K562 (cell line): Measurements from ENCODE around the gene LYRM1. TPM values are rescaled to one million over a fixed set of nuclear protein-coding genes. Genes with fewer than 3 reads are reported as not detected.

ENCODE experiments used
- ATF7 ChIP-seq: fragments of 450-650 bp; IDR thresholded peaks from 2 replicates; pipeline ENCODE4 v1.7.1; 2014; ENCODE audit warnings: mild to moderate bottlenecking, moderate library complexity
- BCOR ChIP-seq: fragments of 450-650 bp; IDR thresholded peaks from 2 replicates; pipeline ENCODE4 v1.6.1; 2016
- CTCF ChIP-seq, 3 experiments: IDR thresholded peaks in 2 of 3; conservative IDR thresholded peaks in 1 of 3; 2 replicates each; pipeline ENCODE4 v1.5.1; 2011 to 2012; ENCODE audit warnings: low read length in 3 of 3, mild to moderate bottlenecking in 3 of 3, control low read depth in 2 of 3, improper control_type of control experiment in 1 of 3, inconsistent platforms in 1 of 3, low read depth in 1 of 3, mixed read lengths in 1 of 3, moderate library complexity in 1 of 3; ENCODE audit not compliant: insufficient read depth in 2 of 3
- CXXC5 ChIP-seq: fragments of 250-450 bp; sonication (Bioruptor Pico); IDR thresholded peaks from 2 replicates; pipeline ENCODE4 v1.8.0; 2022; ENCODE audit warnings: inconsistent platforms, mild to moderate bottlenecking, moderate library complexity
- HDAC3 ChIP-seq: fragments of 450-650 bp; IDR thresholded peaks from 2 replicates; pipeline ENCODE4 v1.6.1; 2018; ENCODE audit warnings: borderline replicate concordance, mild to moderate bottlenecking, moderate library complexity; ENCODE audit not compliant: partially characterized antibody
- HMBOX1 ChIP-seq: sonication (generic); IDR thresholded peaks from 2 replicates; pipeline ENCODE4 v1.6.1; 2016
- IRF1 ChIP-seq: sonication (generic); formaldehyde crosslinking; IDR thresholded peaks from 2 replicates; pipeline ENCODE4 v1.8.0; 2022; ENCODE audit warnings: missing genetic modification reagents, mild to moderate bottlenecking, borderline replicate concordance
- NFRKB ChIP-seq: fragments of 450-650 bp; IDR thresholded peaks from 2 replicates; pipeline ENCODE4 v1.6.1; 2016; ENCODE audit warnings: low read depth
- PTTG1 ChIP-seq: fragments of 450-650 bp; IDR thresholded peaks from 2 replicates; pipeline ENCODE4 v1.6.1; 2016; ENCODE audit warnings: low read depth, mild to moderate bottlenecking, missing genetic modification characterization, missing compliant biosample characterization
- RAD21 ChIP-seq, 2 experiments: fragments of 250-450 bp in 1 of 2; fragments of 450-650 bp in 1 of 2; sonication (Bioruptor Pico) in 1 of 2; formaldehyde crosslinking in 1 of 2; IDR thresholded peaks in 1 of 2; conservative IDR thresholded peaks in 1 of 2; 2 replicates each; pipeline versions ENCODE4 v1.4.0 to v1.8.0; 2020 to 2022; ENCODE audit warnings: mild to moderate bottlenecking in 2 of 2, moderate library complexity in 1 of 2
- RBM25 ChIP-seq: fragments of 200-400 bp; formaldehyde crosslinking; IDR thresholded peaks from 2 replicates; pipeline ENCODE4 v1.6.1; 2018; ENCODE audit warnings: low read length, low read depth, moderate library complexity; ENCODE audit not compliant: severe bottlenecking
- RBM34 ChIP-seq: fragments of 200-400 bp; formaldehyde crosslinking; IDR thresholded peaks from 2 replicates; pipeline ENCODE4 v1.6.1; 2018; ENCODE audit warnings: low read length, borderline replicate concordance; ENCODE audit not compliant: insufficient read depth
- RERE ChIP-seq: sonication (generic); formaldehyde crosslinking; IDR thresholded peaks from 2 replicates; pipeline ENCODE4 v1.8.0; 2023; ENCODE audit warnings: missing genetic modification reagents, mild to moderate bottlenecking, borderline replicate concordance
- SMARCC2 ChIP-seq: fragments of 450-650 bp; IDR thresholded peaks from 2 replicates; pipeline ENCODE4 v1.6.1; 2017; ENCODE audit warnings: antibody characterized with exemption, moderate library complexity, mild to moderate bottlenecking, low read depth
- THRA ChIP-seq: fragments of 450-650 bp; IDR thresholded peaks from 2 replicates; pipeline ENCODE4 v1.6.1; 2017; ENCODE audit warnings: mild to moderate bottlenecking, moderate library complexity
- ZBTB34 ChIP-seq: fragments of 250-450 bp; sonication (Bioruptor Pico); IDR thresholded peaks from 2 replicates; pipeline ENCODE4 v1.8.0; 2021; ENCODE audit warnings: mild to moderate bottlenecking, moderate library complexity
- polyA plus RNA-seq, 8 experiments: library from polyadenylated mRNA; depleted of rRNA in 4 of 8; stranded (reverse) in 5 of 8; unstranded in 3 of 8; fragments of >200 nt; fragmentation: Nextera tagmentation in 2 of 8; fragmentation: Illumina TruSeq in 1 of 8; extraction: Ambion mirVana in 2 of 8; extraction: Trizol in 1 of 8; gene quantifications; 2 replicates each; pipeline versions ENCODE4 v1.2.1 to v1.2.3, GENCODE V29; 2011 to 2014; ENCODE audit warnings: inconsistent platforms in 1 of 8, missing spikeins in 1 of 8
- total RNA-seq, 7 experiments: library from RNA; depleted of rRNA in 6 of 7; stranded (reverse); fragments of >200 nt in 6 of 7; fragmentation: Illumina TruSeq in 2 of 7; extraction: Trizol in 2 of 7; gene quantifications; 2 replicates each; pipeline versions ENCODE4 v1.2.1 to v1.2.3, GENCODE V29; 2011 to 2021; ENCODE audit warnings: low replicate concordance in 1 of 7

Gene LYRM1
- total and polyA plus RNA-seq, 9 of the 15 experiments (the other 6 are each of a cell fraction or from before 2014, with no cell fraction given) = 17.5 to 44.1 (median 32.7) TPM

- TF ChIP-seq CXXC5 (CRISPR knock-in tag) (no peak), ZBTB34 (CRISPR knock-in tag) (no peak), ATF7 (no peak), SMARCC2 (no peak), CTCF (IDR thresholded peaks at IDR 0.05 in 2 of 3, conservative IDR thresholded peaks at IDR 0.05 in 1 of 3; ENCODE audit: insufficient read depth in 2 of 3, low read depth in 1 of 3, low read length in 3 of 3) (peak in 2 of 3 experiments; percentile 21 to 58; a peak in 2 of 6 replicates), HDAC3 (no peak), HMBOX1 (no peak), IRF1 (CRISPR knock-in tag) (no peak), RERE (CRISPR knock-in tag) (no peak), RBM34 (no peak), NFRKB (no peak), BCOR (no peak), PTTG1 (no peak), RBM25 (no peak), RAD21 (CRISPR knock-in tag; conservative IDR thresholded peaks at IDR 0.05 in 1 of 2, IDR thresholded peaks at IDR 0.05 in 1 of 2) (peak; percentile 36 to 70; a peak in 3 of 4 replicates), THRA (no peak)
Measured at GRCh38 chr16:20956319-20956718, 55.7 kb downstream of the LYRM1 start (continued).
